GM12801 (cell line): ENCODE results near the gene OR7G1.

Experiments
- CTCF ChIP-seq: IDR thresholded peaks from one replicate; pipeline ENCODE4 v1.5.1; 2011; ENCODE audit warnings: control low read depth; ENCODE audit not compliant: insufficient read length; ENCODE audit errors: extremely low read depth

The OR7G1 gene

GRCh38 chr19:9150650-9151049 lies 35.1 kb upstream of the OR7G1 start:
- TF ChIP-seq CTCF: no peak

GRCh38 chr19:9149997-9150396 lies 34.4 kb upstream of the OR7G1 start:
- no peak for TF ChIP-seq CTCF

GRCh38 chr19:9148697-9149096 lies 33.1 kb upstream of the OR7G1 start:
- no peak for TF ChIP-seq CTCF

- TF ChIP-seq CTCF: no peak
Measured at GRCh38 chr19:9146882-9147281, 31.3 kb upstream of the OR7G1 start.

GRCh38 chr19:9144920-9145319 lies 29.4 kb upstream of the OR7G1 start:
- TF ChIP-seq CTCF: no peak

GRCh38 chr19:9140159-9140874 lies 24.8 kb upstream of the OR7G1 start, which contains the start of gene ZNF317:
Gene ZNF317 (plus strand): TSS chr19:9140397. CDS start chr19:9156017, 15,620 bp downstream.
- TF ChIP-seq CTCF: no peak

- no peak for TF ChIP-seq CTCF
Measured at GRCh38 chr19:9139609-9140158, 24.1 kb upstream of the OR7G1 start.
